Jurkat, Clone E6-1 (cell line): ENCODE results near the gene MALRD1.
"Not testable (repeated sequence)": the region's sequence is repeated elsewhere in the genome, so short reads cannot be mapped to it uniquely, and the experiment has no call there.

Source experiments
- DNase-seq: peaks from one replicate; pipeline ENCODE4 v3.0.0-alpha.2; 2011; ENCODE audit warnings: low read depth, low spot score
- H3K4me3 ChIP-seq: 2 replicates; pipeline ENCODE4 v1.5.1; 2011; ENCODE audit warnings: mild to moderate bottlenecking, low read length, control low read depth, moderate library complexity

The MALRD1 gene

GRCh38 chr10:19713159-19713558 lies 664.6 kb downstream of the MALRD1 start:
- DNase-seq: no peak
- H3K4me3 ChIP-seq: no peak overlapping the region

- DNase-seq: no peak
- H3K4me3 ChIP-seq: no peak overlapping the region
Observed at GRCh38 chr10:19713800-19714525, 665.4 kb downstream of the MALRD1 start.

GRCh38 chr10:19719284-19719683 lies 670.7 kb downstream of the MALRD1 start:
- no peak overlapping the region for H3K4me3 ChIP-seq
- DNase-seq: no peak

- no peak overlapping the region for H3K4me3 ChIP-seq
- DNase-seq: no peak
Observed at GRCh38 chr10:19724287-19724686, 675.7 kb downstream of the MALRD1 start.

- H3K4me3 ChIP-seq: no peak overlapping the region
- no peak for DNase-seq
Observed at GRCh38 chr10:19728376-19728775, 679.8 kb downstream of the MALRD1 start.

- no peak overlapping the region for H3K4me3 ChIP-seq
- DNase-seq: no peak
Observed at GRCh38 chr10:19728964-19729363, 680.4 kb downstream of the MALRD1 start.

GRCh38 chr10:19730167-19730906 lies 681.7 kb downstream of the MALRD1 start:
- DNase-seq: no peak
- H3K4me3 ChIP-seq: no peak overlapping the region

- DNase-seq: no peak
- no peak overlapping the region for H3K4me3 ChIP-seq
Observed at GRCh38 chr10:19730907-19731217, 682.3 kb downstream of the MALRD1 start.

GRCh38 chr10:19731560-19731959 lies 683.0 kb downstream of the MALRD1 start:
- no peak for DNase-seq
- no peak overlapping the region for H3K4me3 ChIP-seq

GRCh38 chr10:19738440-19738839 lies 689.8 kb downstream of the MALRD1 start:
- no peak for DNase-seq
- no peak overlapping the region for H3K4me3 ChIP-seq

GRCh38 chr10:19739232-19739631 lies 690.6 kb downstream of the MALRD1 start:
- not testable (repeated sequence) for DNase-seq, H3K4me3 ChIP-seq

GRCh38 chr10:19742144-19742543 lies 693.5 kb downstream of the MALRD1 start:
- not testable (repeated sequence) for H3K4me3 ChIP-seq, DNase-seq

GRCh38 chr10:19745672-19746071 lies 697.1 kb downstream of the MALRD1 start:
- no peak for DNase-seq
- H3K4me3 ChIP-seq: no peak overlapping the region

GRCh38 chr10:19749185-19749729 lies 700.7 kb downstream of the MALRD1 start:
- no peak for DNase-seq
- H3K4me3 ChIP-seq: no peak overlapping the region

- H3K4me3 ChIP-seq: no peak overlapping the region
- no peak for DNase-seq
Observed at GRCh38 chr10:19750972-19751371, 702.4 kb downstream of the MALRD1 start.

GRCh38 chr10:19756919-19757318 lies 708.3 kb downstream of the MALRD1 start:
- no peak overlapping the region for H3K4me3 ChIP-seq
- DNase-seq: no peak

- no peak overlapping the region for H3K4me3 ChIP-seq
- no peak for DNase-seq
Observed at GRCh38 chr10:19762026-19762425, 713.4 kb downstream of the MALRD1 start.

- DNase-seq: no peak
- no peak overlapping the region for H3K4me3 ChIP-seq
Observed at GRCh38 chr10:19764111-19764510, 715.5 kb downstream of the MALRD1 start.

GRCh38 chr10:19767876-19768275 lies 719.3 kb downstream of the MALRD1 start:
- no peak overlapping the region for H3K4me3 ChIP-seq
- no peak for DNase-seq

- not testable (repeated sequence) for DNase-seq, H3K4me3 ChIP-seq
Observed at GRCh38 chr10:19769826-19770225, 721.2 kb downstream of the MALRD1 start.

- no peak for DNase-seq
- no peak overlapping the region for H3K4me3 ChIP-seq
Observed at GRCh38 chr10:19772972-19773371, 724.4 kb downstream of the MALRD1 start.
